HepG2 (cell line): ENCODE measurements around the gene EYA3. TPM values are rescaled to one million over a fixed set of nuclear protein-coding genes. Genes with fewer than 3 reads are reported as not detected.

Experiments
- AFF4 ChIP-seq: sonication (generic); formaldehyde crosslinking; IDR thresholded peaks from 2 replicates; pipeline ENCODE4 v1.4.0; 2020; ENCODE audit warnings: missing genetic modification reagents
- ARNT ChIP-seq: fragments of 450-650 bp; IDR thresholded peaks from 2 replicates; pipeline ENCODE4 v1.6.1; 2017
- CHCHD3 ChIP-seq: sonication (generic); formaldehyde crosslinking; IDR thresholded peaks from 2 replicates; pipeline ENCODE4 v1.8.0; 2022; ENCODE audit warnings: mild to moderate bottlenecking, missing genetic modification reagents, moderate library complexity
- RBM39 ChIP-seq: fragments of 200-400 bp; formaldehyde crosslinking; IDR thresholded peaks from one replicate; pipeline ENCODE4 v1.6.1; 2018; ENCODE audit warnings: antibody characterized with exemption, mild to moderate bottlenecking, low read depth, low read length; ENCODE audit not compliant: poor library complexity, severe bottlenecking
- RORA ChIP-seq: sonication (generic); formaldehyde crosslinking; IDR thresholded peaks from 2 replicates; pipeline ENCODE4 v1.5.0; 2020; ENCODE audit warnings: mild to moderate bottlenecking, missing genetic modification reagents, moderate library complexity
- SP2 ChIP-seq: sonication (generic); formaldehyde crosslinking; IDR thresholded peaks from 2 replicates; pipeline ENCODE4 v1.5.1; 2020; ENCODE audit warnings: mild to moderate bottlenecking, missing genetic modification reagents
- ZBTB25 ChIP-seq: IDR thresholded peaks from 2 replicates; pipeline ENCODE4 v1.6.1; 2018; ENCODE audit warnings: missing genetic modification reagents
- ZBTB49 ChIP-seq: sonication (generic); formaldehyde crosslinking; IDR thresholded peaks from 2 replicates; pipeline ENCODE4 v1.4.0; 2020; ENCODE audit warnings: missing genetic modification reagents, borderline replicate concordance
- ZKSCAN8 ChIP-seq: IDR thresholded peaks from 2 replicates; pipeline ENCODE4 v1.6.1; 2016; ENCODE audit warnings: borderline replicate concordance, missing genetic modification reagents, missing compliant biosample characterization
- ZXDC ChIP-seq: sonication (generic); formaldehyde crosslinking; IDR thresholded peaks from 2 replicates; pipeline ENCODE4 v1.5.0; 2020; ENCODE audit warnings: mild to moderate bottlenecking, missing genetic modification reagents
- polyA plus RNA-seq, 8 experiments: library from polyadenylated mRNA; depleted of rRNA in 3 of 8; stranded (reverse) in 7 of 8; unstranded in 1 of 8; fragments of >200 nt; fragmentation: Illumina TruSeq in 4 of 8; extraction: Trizol in 4 of 8; gene quantifications; 2 replicates each; pipeline versions ENCODE4 v1.2.1 to v1.2.3, GENCODE V29; 2011 to 2016; ENCODE audit warnings: low read depth in 4 of 8, missing spikeins in 1 of 8, mixed read lengths in 1 of 8; ENCODE audit not compliant: insufficient read depth in 1 of 8
- total RNA-seq, 5 experiments: library from RNA; depleted of rRNA; stranded (reverse); fragments of >200 nt; fragmentation: Illumina TruSeq; extraction: Trizol; gene quantifications; 2 replicates each; pipeline ENCODE4 v1.2.3, GENCODE V29; 2016; ENCODE audit warnings: low read depth in 1 of 5

EYA3 gene
- total and polyA plus RNA-seq, 2 of the 13 experiments (the other 11 are each of a cell fraction or from before 2014, with no cell fraction given), result 13.9 to 19.7 TPM

GRCh38 chr1:27959792-27960603 is 128.4 kb downstream of the EYA3 start, which contains the start of gene XKR8 (continued):
- no peak for TF ChIP-seq ZBTB25
- TF ChIP-seq ZBTB49 (CRISPR knock-in tag), result no peak
- no peak for TF ChIP-seq AFF4 (CRISPR knock-in tag)
- TF ChIP-seq CHCHD3, result no peak
- no peak for TF ChIP-seq ZXDC (CRISPR knock-in tag)
- peak; percentile 63 for TF ChIP-seq RBM39
- TF ChIP-seq ARNT, result no peak
- peak; percentile 49; the same call in 1 of the 2 replicates for TF ChIP-seq SP2 (CRISPR knock-in tag)
- TF ChIP-seq RORA (CRISPR knock-in tag), result no peak
- TF ChIP-seq ZKSCAN8 (CRISPR knock-in tag), result no peak
